ENCODE results near the gene COL19A1. TPM values are rescaled to one million over a fixed set of nuclear protein-coding genes. Genes with fewer than 3 reads are reported as not detected.

The COL19A1 gene
- total RNA-seq, 4 donors from 2014 or later = 0.35 to 5.0 (median 0.62) TPM

DNA sequence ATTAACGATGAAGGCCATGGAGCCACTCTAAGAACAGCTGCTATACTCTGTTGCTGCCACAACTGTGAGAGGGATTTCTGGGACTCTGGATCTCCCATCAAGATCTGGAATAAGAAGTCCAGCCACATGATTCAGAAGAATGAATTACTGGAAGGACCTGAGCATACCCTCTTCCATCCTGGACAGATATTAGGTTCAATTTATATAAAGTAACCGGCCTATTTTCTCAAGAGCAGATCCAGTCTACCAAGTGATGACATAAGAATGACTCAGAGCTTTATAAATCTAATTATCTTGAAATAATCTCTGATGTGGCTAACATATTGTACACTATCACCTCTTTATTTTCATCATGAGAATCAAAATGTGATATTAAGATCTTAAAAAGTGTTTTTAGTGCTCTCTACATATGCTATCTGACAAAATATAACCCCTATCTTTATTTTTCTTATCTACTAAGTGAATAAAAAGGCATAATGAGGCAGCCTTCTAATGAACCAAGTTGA lies 391.5 kb downstream of the COL19A1 start:
- TF ChIP-seq POLR2A (IDR thresholded peaks at IDR 0.05) = no peak
- TF ChIP-seq, protein P1, sequence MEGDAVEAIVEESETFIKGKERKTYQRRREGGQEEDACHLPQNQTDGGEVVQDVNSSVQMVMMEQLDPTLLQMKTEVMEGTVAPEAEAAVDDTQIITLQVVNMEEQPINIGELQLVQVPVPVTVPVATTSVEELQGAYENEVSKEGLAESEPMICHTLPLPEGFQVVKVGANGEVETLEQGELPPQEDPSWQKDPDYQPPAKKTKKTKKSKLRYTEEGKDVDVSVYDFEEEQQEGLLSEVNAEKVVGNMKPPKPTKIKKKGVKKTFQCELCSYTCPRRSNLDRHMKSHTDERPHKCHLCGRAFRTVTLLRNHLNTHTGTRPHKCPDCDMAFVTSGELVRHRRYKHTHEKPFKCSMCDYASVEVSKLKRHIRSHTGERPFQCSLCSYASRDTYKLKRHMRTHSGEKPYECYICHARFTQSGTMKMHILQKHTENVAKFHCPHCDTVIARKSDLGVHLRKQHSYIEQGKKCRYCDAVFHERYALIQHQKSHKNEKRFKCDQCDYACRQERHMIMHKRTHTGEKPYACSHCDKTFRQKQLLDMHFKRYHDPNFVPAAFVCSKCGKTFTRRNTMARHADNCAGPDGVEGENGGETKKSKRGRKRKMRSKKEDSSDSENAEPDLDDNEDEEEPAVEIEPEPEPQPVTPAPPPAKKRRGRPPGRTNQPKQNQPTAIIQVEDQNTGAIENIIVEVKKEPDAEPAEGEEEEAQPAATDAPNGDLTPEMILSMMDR (IDR thresholded peaks at IDR 0.05) = no peak
- Histone ChIP-seq H3K4me1 (no peaks in the 10 kb centered on the region), H3K4me3 (no peak overlapping the region), H3K27me3 (no peaks in the 10 kb centered on the region), H3K36me3 (no peaks in the 10 kb centered on the region), H3K27ac (no peak overlapping the region), H3K9me3 (no peaks in the 10 kb centered on the region)
- no peak for DNase-seq

DNA sequence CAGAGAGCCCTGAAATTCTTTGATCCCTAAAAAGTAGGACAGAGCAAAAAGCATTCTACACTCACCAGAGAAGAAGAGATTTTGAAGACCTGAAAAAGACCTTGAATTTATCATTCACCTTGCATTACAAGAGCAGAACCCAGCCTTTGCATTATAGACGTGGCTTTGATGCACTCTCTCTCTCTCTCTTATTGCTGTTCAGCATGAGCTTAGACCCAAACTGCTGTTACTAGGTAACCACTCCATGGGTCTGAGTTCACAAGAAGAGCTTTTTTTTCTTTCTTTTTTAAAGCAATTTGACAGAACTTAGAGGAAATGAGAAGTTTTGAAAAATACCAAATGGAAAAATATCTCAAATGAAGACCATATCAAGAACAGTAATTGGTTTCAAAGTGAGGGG lies 392.1 kb downstream of the COL19A1 start:
- no peak for DNase-seq
- H3K4me3 ChIP-seq = no peak overlapping the region
- no peaks in the 10 kb centered on the region for H3K9me3 ChIP-seq
- no peaks in the 10 kb centered on the region for H3K4me1 ChIP-seq
- TF ChIP-seq, protein P1 (IDR thresholded peaks at IDR 0.05) = no peak
- no peak for TF ChIP-seq POLR2A (IDR thresholded peaks at IDR 0.05)
- H3K36me3 ChIP-seq = no peaks in the 10 kb centered on the region
- no peaks in the 10 kb centered on the region for H3K27me3 ChIP-seq
- H3K27ac ChIP-seq = no peak overlapping the region

Small RNA genes lying within 50 kb of the gene (small RNA-seq; reads per million reads assigned to genes)
- gene RPL37P15 = 0 reads per million in 2 donors

Other genes starting within 250 kb of the COL19A1 start
- gene LMBRD1, start 69.5 kb upstream of the COL19A1 start, total RNA-seq = 100 to 1,000 TPM in 1 of 4 donors, 10 to 100 TPM in 3; 31.4 to 103 (median 61.0) TPM